HCT116 (cell line): Measurements from ENCODE around the gene IFI35. TPM values are rescaled to one million over a fixed set of nuclear protein-coding genes. Genes with fewer than 3 reads are reported as not detected.

Source experiments
- ATAC-seq: fragments of 200-7000 bp; cut with Tn5 transposase; 2 replicates; pipeline ENCODE4 v1.9.1; 2020; ENCODE audit warnings: mild to moderate bottlenecking, moderate library complexity
- BruUV-seq: library from RNA; stranded (reverse); fragments of 400-500 nt; replicated peaks from 2 replicates; lab custom pipeline; 2021; lab: Mats Ljungman, UMichigan
- CTCF ChIA-PET: fragments of 300-600 bp; sonication (Branson Sonifier 250); formaldehyde crosslinking; loops from one replicate; lab custom pipeline; 2021; ENCODE audit warnings: antibody characterized with exemption; lab: Charles Lee
- POLR2A ChIA-PET: fragments of 300-600, 350-600 bp; sonication (Branson Sonifier 250); formaldehyde crosslinking; loops from one replicate; lab custom pipeline; 2021; ENCODE audit warnings: antibody characterized with exemption; lab: Charles Lee
- RAD21 ChIA-PET, 2 experiments: fragments of 300-600 bp; sonication (Branson Sonifier 250); formaldehyde crosslinking; loops; one replicate each; lab custom pipeline; 2023; ENCODE audit warnings: low total read pairs in 2 of 2; ENCODE audit not compliant: uncharacterized antibody in 2 of 2, unreplicated experiment in 2 of 2, low non-redundant PET in 1 of 2; lab: Charles Lee
- DNase-seq: peaks from one replicate; pipeline ENCODE4 v3.0.0-alpha.2; 2010; ENCODE audit warnings: low read depth, low spot score
- H2AFZ ChIP-seq: fragments of 200-600 bp; shearing (Covaris generic), sonication (generic); 2 replicates; pipeline ENCODE4 v1.6.1; 2017; ENCODE audit warnings: low read depth, mixed run types, mixed read lengths, antibody characterized with exemption, low read length; ENCODE audit not compliant: poor library complexity, severe bottlenecking
- H3K27ac ChIP-seq: 2 replicates; pipeline ENCODE4 v1.5.1; 2012; ENCODE audit warnings: low read depth, low read length
- H3K27me3 ChIP-seq: fragments of 200-600 bp; sonication (generic); 2 replicates; pipeline ENCODE4 v1.6.1; 2016; ENCODE audit warnings: mixed run types, low read length, mixed read lengths; ENCODE audit not compliant: insufficient read depth
- H3K36me3 ChIP-seq, 2 experiments: fragments of 200-500 bp in 1 of 2; fragments of 200-600 bp in 1 of 2; sonication (Bioruptor generic) in 1 of 2; sonication (generic) in 1 of 2; 2 replicates each; pipeline versions ENCODE4 v1.5.1 to v1.6.1; 2014 to 2016; ENCODE audit warnings: low read length in 2 of 2, inconsistent platforms in 1 of 2, mixed read lengths in 1 of 2, mixed run types in 1 of 2; ENCODE audit not compliant: insufficient read depth in 2 of 2, control insufficient read depth in 1 of 2
- H3K4me1 ChIP-seq, 2 experiments: fragments of 200-600 bp in 1 of 2; sonication (generic) in 1 of 2; 2 replicates each; pipeline versions ENCODE4 v1.5.1 to v1.6.1; 2012 to 2017; ENCODE audit warnings: low read length in 2 of 2, inconsistent platforms in 1 of 2, mild to moderate bottlenecking in 1 of 2, mixed read lengths in 1 of 2, mixed run types in 1 of 2, moderate library complexity in 1 of 2; ENCODE audit not compliant: insufficient read depth in 2 of 2, control insufficient read depth in 1 of 2
- H3K4me2 ChIP-seq: fragments of 200-600 bp; sonication (generic); 2 replicates; pipeline ENCODE4 v1.6.1; 2017; ENCODE audit warnings: mixed run types, low read length, mixed read lengths
- H3K4me3 ChIP-seq, 2 experiments: fragments of 200-600 bp in 1 of 2; sonication (generic) in 1 of 2; replicated peaks in 1 of 2; 2 replicates each; pipeline ENCODE4 v1.5.1; 2011 to 2016; ENCODE audit warnings: low read length in 2 of 2, control low read depth in 1 of 2, low read depth in 1 of 2, mild to moderate bottlenecking in 1 of 2, mixed read lengths in 1 of 2, mixed run types in 1 of 2
- H3K79me2 ChIP-seq: fragments of 200-600 bp; sonication (generic); 2 replicates; pipeline ENCODE4 v1.6.1; 2017; ENCODE audit warnings: mild to moderate bottlenecking, mixed run types, low read length, moderate library complexity, mixed read lengths; ENCODE audit not compliant: insufficient read depth
- H3K9ac ChIP-seq: fragments of 200-600 bp; sonication (generic); 2 replicates; pipeline ENCODE4 v1.6.1; 2016; ENCODE audit warnings: low read length, mixed read lengths
- H3K9me2 ChIP-seq: fragments of 200-600 bp; sonication (generic), shearing (Covaris generic); 2 replicates; pipeline ENCODE4 v1.6.1; 2017; ENCODE audit warnings: mixed run types, mild to moderate bottlenecking, moderate library complexity; ENCODE audit not compliant: insufficient read depth
- H3K9me3 ChIP-seq, 2 experiments: fragments of 200-500 bp in 1 of 2; fragments of 200-600 bp in 1 of 2; sonication (Bioruptor generic) in 1 of 2; sonication (generic) in 1 of 2; 2 replicates each; pipeline ENCODE4 v1.6.1; 2014 to 2017; ENCODE audit warnings: low read length in 2 of 2, mixed read lengths in 2 of 2, inconsistent platforms in 1 of 2, low read depth in 1 of 2, mild to moderate bottlenecking in 1 of 2, mixed run types in 1 of 2, moderate library complexity in 1 of 2; ENCODE audit not compliant: control insufficient read depth in 1 of 2, insufficient read depth in 1 of 2
- H4K20me1 ChIP-seq: fragments of 200-600 bp; sonication (generic), shearing (Covaris generic); 2 replicates; pipeline ENCODE4 v1.6.1; 2017; ENCODE audit warnings: mixed run types, mild to moderate bottlenecking, moderate library complexity; ENCODE audit not compliant: insufficient read depth
- ATF3 ChIP-seq: IDR thresholded peaks from 2 replicates; pipeline ENCODE4 v1.6.1; 2012
- CBX3 ChIP-seq: IDR thresholded peaks from 2 replicates; pipeline ENCODE4 v1.6.1; 2012; ENCODE audit warnings: low read depth
- EZH2 ChIP-seq: fragments of 200-600 bp; sonication (generic); IDR thresholded peaks from 2 replicates; pipeline ENCODE4 v1.6.1; 2017; ENCODE audit warnings: antibody characterized with exemption, mixed run types
- JUND ChIP-seq: IDR thresholded peaks from 2 replicates; pipeline ENCODE4 v1.6.1; 2012
- POLR2AphosphoS5 ChIP-seq: IDR thresholded peaks from 2 replicates; pipeline ENCODE4 v1.6.1; 2011; ENCODE audit warnings: mild to moderate bottlenecking, low read depth, low read length, moderate library complexity
- ZBTB33 ChIP-seq: IDR thresholded peaks from 2 replicates; pipeline ENCODE4 v1.6.1; 2011; ENCODE audit warnings: mild to moderate bottlenecking, low read length, moderate library complexity; ENCODE audit not compliant: insufficient replicate concordance; ENCODE audit errors: extremely low read depth
- intact Hi-C: fragments of 100-400 bp; cut with micrococcal nuclease; formaldehyde crosslinking; loops from 2 replicates; pipeline ENCODE4 v1.10.0; 2022
- total RNA-seq: library from RNA; stranded (reverse); gene quantifications from one replicate; pipeline ENCODE4 v1.2.1, GENCODE V29; 2021; ENCODE audit not compliant: unreplicated experiment

IFI35 gene
- total RNA-seq, 1 experiment from 2014 or later: 14.8 TPM

- Histone ChIP-seq H3K4me1 (no peaks in the 10 kb centered on the region), H3K4me2 (no peak overlapping the region), H3K4me3 (no peak overlapping the region), H3K9me3 (no peaks in the 10 kb centered on the region), H3K9me2 (no peaks in the 10 kb centered on the region), H3K79me2 (no peaks in the 10 kb centered on the region), H2AFZ (no peak overlapping the region), H4K20me1 (no peaks in the 10 kb centered on the region), H3K36me3 (no peaks in the 10 kb centered on the region), H3K27me3 (no peaks in the 10 kb centered on the region), H3K27ac (no peak overlapping the region), H3K9ac (no peak overlapping the region)
- no peak for TF ChIP-seq CBX3
- no peak for TF ChIP-seq ATF3
- TF ChIP-seq JUND: no peak
- DNase-seq (no peak), ATAC-seq (no peak)
- POLR2A ChIA-PET: no interaction called here
- RAD21 ChIA-PET: no interaction called here
- no TSS peak for BruUV-seq
- intact Hi-C loops: no loop called here
- CTCF ChIA-PET: no interaction called here
These were observed 28.3 kb downstream of the IFI35 start for GRCh38 chr17:43034894-43035293.

GRCh38 chr17:43039646-43040045 is 33.1 kb downstream of the IFI35 start:
- Histone ChIP-seq H3K4me2 (no peak overlapping the region), H3K79me2 (no peaks in the 10 kb centered on the region), H3K27me3 (no peaks in the 10 kb centered on the region), H3K9me3 (no peaks in the 10 kb centered on the region), H3K4me1 (no peaks in the 10 kb centered on the region), H2AFZ (no peak overlapping the region), H3K9me2 (no peaks in the 10 kb centered on the region), H3K4me3 (no peak overlapping the region), H4K20me1 (no peaks in the 10 kb centered on the region), H3K9ac (no peak overlapping the region), H3K36me3 (no peaks in the 10 kb centered on the region; a peak in 2 of 4 replicates), H3K27ac (no peak overlapping the region)
- no peak for DNase-seq
- ChIA-PET RAD21 (no interaction called here), CTCF (no interaction called here), POLR2A (no interaction called here)
- no TSS peak for BruUV-seq
- TF ChIP-seq JUND: no peak
- no peak for TF ChIP-seq ZBTB33
- TF ChIP-seq EZH2: no peak
- TF ChIP-seq POLR2AphosphoS5: no peak
- no peak for ATAC-seq
- intact Hi-C loops: no loop called here
